BE2C (cell line): ENCODE measurements around the gene SLC25A17.
"Not testable (repeated sequence)": the region's sequence is repeated elsewhere in the genome, so short reads cannot be mapped to it uniquely, and the experiment has no call there.

Source experiments
- DNase-seq: peaks from one replicate; pipeline ENCODE4 v3.0.0-alpha.2; 2020
- H3K27me3 ChIP-seq: fragments of 250-450 bp; sonication (Bioruptor Pico); 2 replicates; pipeline ENCODE4 v1.5.1; 2020; ENCODE audit warnings: mild to moderate bottlenecking
- H3K36me3 ChIP-seq: fragments of 250-450 bp; sonication (Bioruptor Pico); 2 replicates; pipeline ENCODE4 v1.5.1; 2020; ENCODE audit warnings: mild to moderate bottlenecking
- H3K4me1 ChIP-seq: fragments of 250-450 bp; sonication (Bioruptor Pico); 2 replicates; pipeline ENCODE4 v1.5.1; 2020
- H3K4me3 ChIP-seq: 2 replicates; pipeline ENCODE4 v1.5.1; 2011; ENCODE audit warnings: low read depth, low read length
- H3K9me3 ChIP-seq: fragments of 250-450 bp; sonication (Bioruptor Pico); 2 replicates; pipeline ENCODE4 v1.5.1; 2020
- CTCF ChIP-seq: IDR thresholded peaks from 2 replicates; pipeline ENCODE4 v1.5.1; 2012; ENCODE audit warnings: mild to moderate bottlenecking, low read depth, low read length

The SLC25A17 gene

GRCh38 chr22:40856513-40857308 is 37.6 kb upstream of the SLC25A17 start, which contains the start of the genes ST13 and XPNPEP3:
TSS of gene ST13 (minus strand) at chr22:40856639. CDS start at chr22:40856540, 99 bp downstream.
TSS of gene XPNPEP3 (plus strand) at chr22:40857148. CDS start at chr22:40857182, 34 bp downstream.
- peak; percentile 44 for TF ChIP-seq CTCF
- H3K36me3 ChIP-seq: peaks cover 17% of the 10 kb centered on the region

GRCh38 chr22:40855979-40856512 is 36.9 kb upstream of the SLC25A17 start:
- DNase-seq: peak; percentile 44

More at GRCh38 chr22:40856513-40857308, 37.6 kb upstream of the SLC25A17 start, which contains the start of the genes ST13 and XPNPEP3:
- Histone ChIP-seq H3K4me3 (peak within 1 kb of the TSS; percentile 99), H3K9me3 (no peaks in the 10 kb centered on the region), H3K27me3 (no peaks in the 10 kb centered on the region), H3K4me1 (peaks cover 3% of the 10 kb centered on the region; the same call in 1 of the 2 replicates)
- peak; percentile 97 for DNase-seq

GRCh38 chr22:40855071-40855978 is 36.2 kb upstream of the SLC25A17 start:
- no peaks in the 10 kb centered on the region for H3K9me3 ChIP-seq
- H3K27me3 ChIP-seq: no peaks in the 10 kb centered on the region
- no peak for TF ChIP-seq CTCF
- no peak for DNase-seq
- peaks cover 13% of the 10 kb centered on the region for H3K36me3 ChIP-seq
- H3K4me1 ChIP-seq: peaks cover 3% of the 10 kb centered on the region; the same call in 1 of the 2 replicates
- H3K4me3 ChIP-seq: peak overlapping the region; percentile 99

More at GRCh38 chr22:40855979-40856512, 36.9 kb upstream of the SLC25A17 start:
- H3K4me1 ChIP-seq: peaks cover 3% of the 10 kb centered on the region; the same call in 1 of the 2 replicates
- peaks cover 11% of the 10 kb centered on the region for H3K36me3 ChIP-seq
- no peaks in the 10 kb centered on the region for H3K27me3 ChIP-seq
- H3K4me3 ChIP-seq: peak overlapping the region; percentile 99
- TF ChIP-seq CTCF: no peak
- no peaks in the 10 kb centered on the region for H3K9me3 ChIP-seq

GRCh38 chr22:40853961-40854360 is 34.8 kb upstream of the SLC25A17 start:
- Histone ChIP-seq H3K9me3 (no peaks in the 10 kb centered on the region), H3K27me3 (no peaks in the 10 kb centered on the region), H3K4me1 (peaks cover 3% of the 10 kb centered on the region; the same call in 1 of the 2 replicates), H3K4me3 (peak overlapping the region; percentile 99), H3K36me3 (peaks cover 23% of the 10 kb centered on the region)
- no peak for DNase-seq
- TF ChIP-seq CTCF: no peak

GRCh38 chr22:40853333-40853732 is 34.2 kb upstream of the SLC25A17 start:
- Histone ChIP-seq H3K4me3 (peak overlapping the region; percentile 99), H3K36me3 (peaks cover 29% of the 10 kb centered on the region), H3K4me1 (peaks cover 3% of the 10 kb centered on the region; the same call in 1 of the 2 replicates)

GRCh38 chr22:40845816-40846215 is 26.7 kb upstream of the SLC25A17 start:
- H3K9me3 ChIP-seq, DNase-seq, H3K27me3 ChIP-seq, H3K4me3 ChIP-seq, H3K4me1 ChIP-seq: not testable (repeated sequence)
- peaks cover 92% of the 10 kb centered on the region for H3K36me3 ChIP-seq

More at GRCh38 chr22:40853333-40853732, 34.2 kb upstream of the SLC25A17 start:
- TF ChIP-seq CTCF: no peak
- Histone ChIP-seq H3K9me3 (no peaks in the 10 kb centered on the region), H3K27me3 (no peaks in the 10 kb centered on the region)
- DNase-seq: no peak
